Upper lobe of left lung (tissue), 4 donors: ENCODE data around the gene PHLDA3.

Experiments used
- POLR2A ChIP-seq, 4 donors: fragments of 450-650 bp; IDR thresholded peaks; one replicate each; pipeline ENCODE4 v1.5.1; 2016 to 2017; ENCODE audit warnings: antibody characterized with exemption in 4 of 4, mild to moderate bottlenecking in 2 of 4
- POLR2AphosphoS5 ChIP-seq, 2 donors: sonication (generic); formaldehyde crosslinking; IDR thresholded peaks; one replicate each; pipeline ENCODE4 v1.5.1; 2017; ENCODE audit warnings: antibody characterized with exemption in 2 of 2
- TF ChIP-seq, protein P1 (sequence below), 6 experiments: fragments of 450-650 bp in 4 of 6; fragments of 200-600 bp in 2 of 6; sonication (generic) in 2 of 6; IDR thresholded peaks; one replicate each; pipeline ENCODE4 v1.5.1; 2016 to 2019; ENCODE audit warnings: antibody characterized with exemption in 6 of 6

DNA sequence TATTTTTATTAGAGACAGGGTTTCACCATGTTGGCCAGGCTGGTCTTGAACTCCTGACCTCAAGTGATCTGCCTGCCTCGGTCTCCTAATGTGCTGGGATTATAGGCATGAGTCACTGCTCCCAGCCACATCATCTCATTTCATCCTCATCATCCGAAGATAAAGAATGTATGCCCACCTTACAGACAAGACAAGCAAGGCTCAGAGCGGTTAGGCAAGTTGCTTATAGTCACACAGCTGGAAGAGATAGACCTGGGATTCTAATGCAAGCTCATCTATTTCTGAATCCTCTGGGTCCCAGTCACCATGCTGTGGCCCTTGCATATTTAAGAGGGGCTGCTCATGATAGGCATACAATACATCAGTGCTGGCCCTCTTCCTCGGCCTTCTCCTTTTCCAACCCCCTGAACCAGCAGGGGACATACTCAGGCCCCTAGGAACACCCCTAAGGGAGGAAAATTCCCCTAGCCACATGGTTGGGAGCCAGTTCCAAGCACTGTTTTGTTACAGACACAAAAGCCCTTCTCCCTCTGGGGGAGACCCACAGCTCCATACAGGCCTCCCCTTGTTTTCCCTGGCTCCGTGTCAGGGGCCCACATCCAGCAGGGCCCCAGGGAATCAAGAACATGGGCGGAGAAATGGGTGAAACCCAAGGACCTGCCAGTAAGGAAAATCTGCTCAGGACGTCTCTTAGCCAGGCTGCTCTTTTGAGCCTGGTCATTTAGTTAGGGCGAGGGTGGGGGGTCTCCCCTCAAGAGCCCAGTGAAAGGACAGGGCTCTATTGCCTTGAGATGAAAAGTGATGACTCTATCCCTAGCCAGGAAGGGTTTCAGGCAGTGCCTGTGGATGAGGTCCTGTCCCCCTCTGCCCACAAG lies 31.0 kb upstream of the PHLDA3 start:
- TF ChIP-seq POLR2AphosphoS5 (IDR thresholded peaks at IDR 0.05) (no peak), POLR2A (IDR thresholded peaks at IDR 0.05) (no peak)
- TF ChIP-seq, protein P1, sequence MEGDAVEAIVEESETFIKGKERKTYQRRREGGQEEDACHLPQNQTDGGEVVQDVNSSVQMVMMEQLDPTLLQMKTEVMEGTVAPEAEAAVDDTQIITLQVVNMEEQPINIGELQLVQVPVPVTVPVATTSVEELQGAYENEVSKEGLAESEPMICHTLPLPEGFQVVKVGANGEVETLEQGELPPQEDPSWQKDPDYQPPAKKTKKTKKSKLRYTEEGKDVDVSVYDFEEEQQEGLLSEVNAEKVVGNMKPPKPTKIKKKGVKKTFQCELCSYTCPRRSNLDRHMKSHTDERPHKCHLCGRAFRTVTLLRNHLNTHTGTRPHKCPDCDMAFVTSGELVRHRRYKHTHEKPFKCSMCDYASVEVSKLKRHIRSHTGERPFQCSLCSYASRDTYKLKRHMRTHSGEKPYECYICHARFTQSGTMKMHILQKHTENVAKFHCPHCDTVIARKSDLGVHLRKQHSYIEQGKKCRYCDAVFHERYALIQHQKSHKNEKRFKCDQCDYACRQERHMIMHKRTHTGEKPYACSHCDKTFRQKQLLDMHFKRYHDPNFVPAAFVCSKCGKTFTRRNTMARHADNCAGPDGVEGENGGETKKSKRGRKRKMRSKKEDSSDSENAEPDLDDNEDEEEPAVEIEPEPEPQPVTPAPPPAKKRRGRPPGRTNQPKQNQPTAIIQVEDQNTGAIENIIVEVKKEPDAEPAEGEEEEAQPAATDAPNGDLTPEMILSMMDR (IDR thresholded peaks at IDR 0.05): no peak
